Fibroblast of the conjunctiva (primary cell): ENCODE results near the gene KIF24.
"Not testable (repeated sequence)": the region's sequence is repeated elsewhere in the genome, so short reads cannot be mapped to it uniquely, and the experiment has no call there.

ENCODE experiments used
- DNase-seq: peaks from one replicate; pipeline ENCODE4 v3.0.0-alpha.2; 2010; ENCODE audit warnings: low read depth

The KIF24 gene

GRCh38 chr9:34322899-34323591, 6.0 kb downstream of the KIF24 start:
- DNase-seq, result no peak

- no peak for DNase-seq
Observed at GRCh38 chr9:34321451-34321850, 7.6 kb downstream of the KIF24 start.

- DNase-seq, result no peak
Observed at GRCh38 chr9:34318163-34318790, 10.8 kb downstream of the KIF24 start.

- no peak for DNase-seq
Observed at GRCh38 chr9:34317436-34317835, 11.6 kb downstream of the KIF24 start.

GRCh38 chr9:34311499-34312185, 17.4 kb downstream of the KIF24 start:
- no peak for DNase-seq

- DNase-seq, result no peak
Observed at GRCh38 chr9:34310215-34310614, 18.9 kb downstream of the KIF24 start.

GRCh38 chr9:34308316-34308715, 20.8 kb downstream of the KIF24 start:
- not testable (repeated sequence) for DNase-seq

GRCh38 chr9:34301064-34301463, 28.0 kb downstream of the KIF24 start:
- DNase-seq, result not testable (repeated sequence)

- DNase-seq, result no peak
Observed at GRCh38 chr9:34292552-34292951, 36.5 kb downstream of the KIF24 start.

GRCh38 chr9:34291423-34291822, 37.6 kb downstream of the KIF24 start:
- no peak for DNase-seq

- DNase-seq, result no peak
Observed at GRCh38 chr9:34291023-34291422, 38.0 kb downstream of the KIF24 start.

GRCh38 chr9:34289159-34289558, 39.9 kb downstream of the KIF24 start:
- no peak for DNase-seq

- DNase-seq, result no peak
Observed at GRCh38 chr9:34282096-34282495, 47.0 kb downstream of the KIF24 start.

GRCh38 chr9:34279411-34279810, 49.7 kb downstream of the KIF24 start:
- DNase-seq, result no peak
